Spinal cord (tissue), 10 donors: Measurements from ENCODE around the gene CAT. TPM values are rescaled to one million over a fixed set of nuclear protein-coding genes. Genes with fewer than 3 reads are reported as not detected.
A peak's percentile ranks its signal among the peaks of the same experiment; 100 is the strongest.

Experiments used
- DNase-seq, 6 donors: peaks; one replicate each; pipeline versions ENCODE4 v3.0.0 to v3.0.0-alpha.2; 2013 to 2015; ENCODE audit warnings: low spot score in 6 of 6, low read depth in 4 of 6
- H3K27ac ChIP-seq: one replicate; pipeline ENCODE4 v1.5.1; 2013; ENCODE audit warnings: low read depth, low read length, control low read depth
- H3K27me3 ChIP-seq: one replicate; pipeline ENCODE4 v1.6.1; 2013; ENCODE audit warnings: low read length; ENCODE audit not compliant: control insufficient read depth, insufficient read depth
- H3K36me3 ChIP-seq: one replicate; pipeline ENCODE4 v1.6.1; 2013; ENCODE audit warnings: low read length; ENCODE audit not compliant: control insufficient read depth, insufficient read depth
- H3K4me1 ChIP-seq: one replicate; pipeline ENCODE4 v1.6.1; 2013; ENCODE audit warnings: low read length; ENCODE audit not compliant: control insufficient read depth, insufficient read depth
- H3K4me3 ChIP-seq: one replicate; pipeline ENCODE4 v1.5.1; 2013; ENCODE audit warnings: low read depth, low read length, control low read depth
- H3K9me3 ChIP-seq: one replicate; pipeline ENCODE4 v1.6.1; 2013; ENCODE audit warnings: low read length; ENCODE audit not compliant: control insufficient read depth, insufficient read depth
- WGBS: methylation state at CpG from one replicate; pipeline ENCODE4 v1.1.5; 2013; ENCODE audit warnings: missing lambda C conversion rate; ENCODE audit not compliant: insufficient coverage; 5-methylcytosine and 5-hydroxymethylcytosine counted together
- polyA plus RNA-seq, 2 donors: library from polyadenylated mRNA; unstranded; fragments of 120-200 nt; gene quantifications; one replicate each; pipeline ENCODE4 v1.2.1, GENCODE V29; 2013; ENCODE audit not compliant: insufficient read length in 2 of 2
- total RNA-seq, 2 donors: library from RNA; depleted of rRNA in 1 of 2; stranded (reverse); fragments of 120-200 nt in 1 of 2; fragments of >200 nt in 1 of 2; gene quantifications; one replicate each; pipeline versions ENCODE4 v1.2.3 to v1.2.4, GENCODE V29; 2013 to 2014
- donor health status: healthy.

CAT gene
- total and polyA plus RNA-seq, 4 donors: 79.1 to 124 (median 99.1) TPM

- Histone ChIP-seq H3K27ac (no peak overlapping the region), H3K36me3 (no peaks in the 10 kb centered on the region), H3K27me3 (no peaks in the 10 kb centered on the region), H3K4me1 (no peaks in the 10 kb centered on the region), H3K4me3 (no peak overlapping the region), H3K9me3 (no peaks in the 10 kb centered on the region)
- DNase-seq: peak in 1 of 6 donors; percentile 29
- no CpG with 5 or more reads among the region's 4 CpGs for WGBS
Observed at GRCh38 chr11:34501500-34501899, 62.8 kb downstream of the CAT start.

- no CpG with 5 or more reads among the region's 2 CpGs for WGBS
- Histone ChIP-seq H3K9me3 (no peaks in the 10 kb centered on the region), H3K36me3 (no peaks in the 10 kb centered on the region), H3K4me3 (no peak overlapping the region), H3K4me1 (no peaks in the 10 kb centered on the region), H3K27ac (no peak overlapping the region), H3K27me3 (no peaks in the 10 kb centered on the region)
- peak in 1 of 6 donors; percentile 15 for DNase-seq
Observed at GRCh38 chr11:34501949-34502348, 63.2 kb downstream of the CAT start.

DNA sequence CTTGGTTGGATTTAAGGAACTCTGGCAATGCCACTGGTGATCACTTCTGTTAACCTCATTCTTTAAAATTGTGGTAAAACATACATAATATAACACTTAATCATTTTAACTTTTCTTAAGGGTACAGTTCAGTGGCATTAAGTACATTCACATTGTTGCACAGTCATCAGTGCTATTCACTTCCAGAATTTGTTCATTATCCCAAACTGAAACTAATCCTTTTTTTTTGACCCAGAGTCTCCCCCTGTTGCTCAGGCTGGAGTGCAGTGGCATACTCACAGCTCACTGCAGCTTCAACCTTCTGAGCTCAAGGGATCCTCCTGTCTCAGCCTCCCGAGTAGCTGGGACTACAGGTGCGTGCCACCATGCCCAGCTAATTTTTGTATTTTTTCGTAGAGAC lies 64.2 kb downstream of the CAT start:
- Histone ChIP-seq H3K4me3 (no peak overlapping the region), H3K36me3 (no peaks in the 10 kb centered on the region), H3K27ac (no peak overlapping the region), H3K4me1 (no peaks in the 10 kb centered on the region), H3K27me3 (no peaks in the 10 kb centered on the region), H3K9me3 (no peaks in the 10 kb centered on the region)
- WGBS: 97% methylated on average over 3 of the region's 3 CpGs
- no peak for DNase-seq

GRCh38 chr11:34505874-34506273 lies 67.1 kb downstream of the CAT start:
- Histone ChIP-seq H3K27me3 (no peaks in the 10 kb centered on the region), H3K4me3 (no peak overlapping the region), H3K27ac (no peak overlapping the region), H3K36me3 (no peaks in the 10 kb centered on the region), H3K9me3 (no peaks in the 10 kb centered on the region), H3K4me1 (no peaks in the 10 kb centered on the region)
- WGBS: no CpG with 5 or more reads among the region's 5 CpGs
- no peak for DNase-seq

DNA sequence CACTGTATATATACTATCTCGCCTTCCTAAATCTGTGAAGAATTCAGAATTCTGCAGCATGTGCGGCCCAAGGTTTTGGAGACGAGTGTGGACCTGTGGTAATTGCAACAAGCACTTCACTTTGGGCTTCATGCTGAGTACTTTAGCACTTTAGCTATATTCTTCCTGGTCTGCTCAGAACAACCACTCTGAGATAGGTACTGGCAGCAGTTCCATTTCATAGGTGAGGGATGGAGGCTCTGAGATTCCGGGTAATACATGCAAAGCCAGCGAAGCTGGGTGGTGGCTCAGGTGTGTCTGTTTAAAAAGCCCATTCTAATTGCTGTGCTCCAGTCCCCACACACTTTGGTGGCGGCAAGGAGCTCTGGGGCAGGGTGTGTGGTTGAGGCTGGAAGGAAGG lies 68.4 kb downstream of the CAT start:
- H3K27ac ChIP-seq: no peak overlapping the region
- H3K27me3 ChIP-seq: no peaks in the 10 kb centered on the region
- 71% methylated on average over 2 of the region's 6 CpGs for WGBS
- H3K9me3 ChIP-seq: no peaks in the 10 kb centered on the region
- no peaks in the 10 kb centered on the region for H3K36me3 ChIP-seq
- no peak overlapping the region for H3K4me3 ChIP-seq
- H3K4me1 ChIP-seq: no peaks in the 10 kb centered on the region
- DNase-seq: no peak

DNA sequence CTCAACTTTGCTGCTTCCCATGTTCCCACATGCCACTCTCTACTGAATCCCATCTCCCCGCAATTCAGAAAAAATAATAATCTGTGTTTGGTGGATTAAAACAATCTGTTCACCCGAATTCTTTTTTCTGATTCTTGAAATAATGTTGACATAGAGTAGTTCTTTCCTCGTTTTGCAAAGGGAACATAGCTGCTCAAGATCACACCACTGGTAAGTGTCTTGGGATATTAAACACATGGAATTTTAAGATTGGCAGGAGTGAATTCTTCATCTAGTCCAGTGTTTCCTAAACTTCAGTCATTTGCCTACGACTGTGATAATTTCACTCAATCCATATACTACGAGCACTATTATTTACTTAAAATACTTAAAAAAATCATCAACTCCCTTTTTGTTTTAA lies 68.9 kb downstream of the CAT start:
- no peak for DNase-seq
- Histone ChIP-seq H3K36me3 (no peaks in the 10 kb centered on the region), H3K27ac (no peak overlapping the region), H3K4me3 (no peak overlapping the region), H3K9me3 (no peaks in the 10 kb centered on the region), H3K4me1 (no peaks in the 10 kb centered on the region), H3K27me3 (no peaks in the 10 kb centered on the region)
- WGBS: no CpG with 5 or more reads among the region's 5 CpGs

DNA sequence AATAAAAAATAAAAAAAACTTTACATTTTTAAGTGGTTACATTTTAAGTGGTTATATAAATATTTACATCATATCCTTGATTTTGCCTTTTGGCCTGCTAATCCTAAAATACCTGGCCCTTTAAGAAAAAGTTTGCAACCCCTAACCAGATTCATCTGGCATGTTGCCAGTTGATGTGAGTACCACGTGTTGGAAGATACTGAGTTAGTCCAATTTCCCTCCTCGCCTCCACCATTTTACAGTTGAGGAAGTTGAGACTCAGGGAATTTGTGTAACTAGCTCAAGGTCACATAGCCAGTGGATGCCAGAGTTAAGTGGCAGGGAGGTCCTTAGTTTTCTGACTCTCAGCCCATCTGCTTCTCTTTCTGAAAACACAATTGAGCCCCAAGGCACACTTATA lies 69.8 kb downstream of the CAT start:
- H3K9me3 ChIP-seq: no peaks in the 10 kb centered on the region
- no peak overlapping the region for H3K27ac ChIP-seq
- no peak for DNase-seq
- WGBS: 80% methylated on average over 1 of the region's 2 CpGs
- H3K4me3 ChIP-seq: no peak overlapping the region
- no peaks in the 10 kb centered on the region for H3K27me3 ChIP-seq
- no peaks in the 10 kb centered on the region for H3K4me1 ChIP-seq
- H3K36me3 ChIP-seq: no peaks in the 10 kb centered on the region

GRCh38 chr11:34509336-34509876 lies 70.7 kb downstream of the CAT start:
- H3K36me3 ChIP-seq: no peaks in the 10 kb centered on the region
- WGBS: 49% methylated on average over 4 of the region's 5 CpGs
- H3K9me3 ChIP-seq: no peaks in the 10 kb centered on the region
- no peak overlapping the region for H3K27ac ChIP-seq
- H3K4me1 ChIP-seq: no peaks in the 10 kb centered on the region
- DNase-seq: no peak
- no peaks in the 10 kb centered on the region for H3K27me3 ChIP-seq
- H3K4me3 ChIP-seq: no peak overlapping the region

DNA sequence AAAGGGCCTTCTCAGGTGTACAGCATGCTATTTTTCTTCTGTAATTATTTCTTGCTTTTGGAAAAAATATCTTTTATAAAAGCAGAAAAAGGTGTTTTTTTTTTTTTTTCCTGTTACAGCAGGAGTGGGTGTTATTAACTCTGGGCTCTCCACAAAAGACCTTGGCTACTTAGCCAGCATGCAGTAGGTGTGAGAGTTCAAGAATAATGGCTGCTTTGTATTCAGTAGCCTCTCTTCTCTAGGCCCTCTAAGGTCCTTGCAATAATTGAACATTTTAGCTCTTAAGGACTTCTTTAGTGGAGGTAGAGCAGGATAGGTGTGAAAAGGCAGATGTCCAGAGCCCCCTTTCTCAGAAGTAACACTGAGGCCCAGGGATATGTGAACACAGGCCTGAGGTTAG lies 71.5 kb downstream of the CAT start:
- Histone ChIP-seq H3K4me1 (no peaks in the 10 kb centered on the region), H3K9me3 (no peaks in the 10 kb centered on the region), H3K36me3 (no peaks in the 10 kb centered on the region), H3K4me3 (no peak overlapping the region), H3K27ac (no peak overlapping the region), H3K27me3 (no peaks in the 10 kb centered on the region)
- DNase-seq: no peak

DNA sequence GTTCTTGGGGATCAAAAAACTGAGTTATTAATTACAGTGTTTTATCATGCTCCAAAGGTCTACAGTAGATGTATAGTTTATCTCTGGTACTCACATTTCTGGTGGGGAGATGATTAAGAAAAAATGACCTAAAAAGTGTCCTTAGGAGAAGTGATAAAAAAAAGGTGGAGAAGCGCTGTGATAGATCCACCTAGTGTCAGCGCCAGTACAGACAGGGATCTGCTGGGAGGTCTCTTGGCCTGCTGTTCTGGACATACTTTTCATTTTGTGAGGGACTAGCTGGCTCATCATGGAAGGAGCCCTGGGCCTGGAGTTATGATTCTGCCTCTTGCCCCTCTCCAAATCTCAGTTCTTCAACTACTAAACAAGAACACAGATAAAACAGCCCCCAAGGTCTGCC lies 71.9 kb downstream of the CAT start:
- WGBS: 100% methylated on average over 2 of the region's 2 CpGs
- Histone ChIP-seq H3K4me1 (no peaks in the 10 kb centered on the region), H3K27me3 (no peaks in the 10 kb centered on the region), H3K36me3 (no peaks in the 10 kb centered on the region), H3K4me3 (no peak overlapping the region), H3K27ac (no peak overlapping the region), H3K9me3 (no peaks in the 10 kb centered on the region)
- no peak for DNase-seq
